Glutamatergic neuron (in vitro differentiated cells): ENCODE data around the gene SFMBT2. TPM values are rescaled to one million over a fixed set of nuclear protein-coding genes. Genes with fewer than 3 reads are reported as not detected.

Experiments
- DNase-seq: peaks from one replicate; pipeline ENCODE4 v3.0.0; 2022
- H3K27ac Mint-ChIP-seq: one replicate; pipeline ENCODE4 v1.8.0; 2020; ENCODE audit warnings: mild to moderate bottlenecking, mixed read lengths, inconsistent platforms; ENCODE audit not compliant: unreplicated experiment
- H3K27me3 Mint-ChIP-seq: one replicate; pipeline ENCODE4 v1.8.0; 2020; ENCODE audit warnings: mild to moderate bottlenecking, moderate library complexity, mixed read lengths, inconsistent platforms; ENCODE audit not compliant: unreplicated experiment
- H3K36me3 Mint-ChIP-seq: one replicate; pipeline ENCODE4 v1.8.0; 2020; ENCODE audit warnings: mild to moderate bottlenecking, mixed read lengths, inconsistent platforms; ENCODE audit not compliant: unreplicated experiment
- H3K4me1 Mint-ChIP-seq: one replicate; pipeline ENCODE4 v1.8.0; 2020; ENCODE audit warnings: mild to moderate bottlenecking, low read depth, mixed read lengths, inconsistent platforms; ENCODE audit not compliant: unreplicated experiment
- H3K4me3 Mint-ChIP-seq: one replicate; pipeline ENCODE4 v1.8.0; 2020; ENCODE audit warnings: mild to moderate bottlenecking, mixed read lengths, inconsistent platforms; ENCODE audit not compliant: unreplicated experiment
- H3K9me3 Mint-ChIP-seq: one replicate; pipeline ENCODE4 v1.8.0; 2020; ENCODE audit warnings: mild to moderate bottlenecking, moderate library complexity, mixed read lengths, inconsistent platforms; ENCODE audit not compliant: unreplicated experiment
- CTCF ChIP-seq: fragments of 200-600 bp; sonication (generic); IDR thresholded peaks from one replicate; pipeline ENCODE4 v1.5.0; 2021; ENCODE audit not compliant: partially characterized antibody, unreplicated experiment
- total RNA-seq: library from RNA; stranded (reverse); fragmentation: NEBNext Ultra II Directional; extraction: Animal tissue kit (Norgen Biotek cat#: 25700); gene quantifications from one replicate; pipeline ENCODE4 v1.2.1, GENCODE V29; 2021; ENCODE audit not compliant: unreplicated experiment

Gene SFMBT2
- total RNA-seq, 1 donor from 2014 or later: 9.1 TPM

GRCh38 chr10:7251696-7252465 lies 159.0 kb downstream of the SFMBT2 start:
- no peak for DNase-seq
- Mint-ChIP-seq H3K27ac (no peak overlapping the region), H3K4me3 (peak overlapping the region; percentile 1), H3K4me1 (peaks cover 22% of the 10 kb centered on the region), H3K36me3 (no peaks in the 10 kb centered on the region), H3K9me3 (peaks cover 1% of the 10 kb centered on the region), H3K27me3 (peaks cover 4% of the 10 kb centered on the region)
- TF ChIP-seq CTCF: no peak

- peaks cover 1% of the 10 kb centered on the region for H3K9me3 Mint-ChIP-seq
- no peak for DNase-seq
- H3K4me3 Mint-ChIP-seq: no peak overlapping the region
- no peaks in the 10 kb centered on the region for H3K36me3 Mint-ChIP-seq
- peaks cover 26% of the 10 kb centered on the region for H3K4me1 Mint-ChIP-seq
- no peak overlapping the region for H3K27ac Mint-ChIP-seq
- H3K27me3 Mint-ChIP-seq: peaks cover 7% of the 10 kb centered on the region
- TF ChIP-seq CTCF: no peak
Measured at GRCh38 chr10:7250236-7250635, 160.6 kb downstream of the SFMBT2 start.

- TF ChIP-seq CTCF: no peak
- peaks cover 7% of the 10 kb centered on the region for H3K27me3 Mint-ChIP-seq
- H3K4me3 Mint-ChIP-seq: no peak overlapping the region
- DNase-seq: no peak
- peak overlapping the region; percentile 89 for H3K27ac Mint-ChIP-seq
- H3K4me1 Mint-ChIP-seq: peaks cover 39% of the 10 kb centered on the region
- no peaks in the 10 kb centered on the region for H3K36me3 Mint-ChIP-seq
- peaks cover under 1% of the 10 kb centered on the region for H3K9me3 Mint-ChIP-seq
Measured at GRCh38 chr10:7248585-7249164, 162.2 kb downstream of the SFMBT2 start.

- no peak overlapping the region for H3K4me3 Mint-ChIP-seq
- no peak for DNase-seq
- no peaks in the 10 kb centered on the region for H3K9me3 Mint-ChIP-seq
- H3K27ac Mint-ChIP-seq: peak overlapping the region; percentile 89
- TF ChIP-seq CTCF: no peak
- H3K36me3 Mint-ChIP-seq: no peaks in the 10 kb centered on the region
- peaks cover 5% of the 10 kb centered on the region for H3K27me3 Mint-ChIP-seq
- peaks cover 39% of the 10 kb centered on the region for H3K4me1 Mint-ChIP-seq
Measured at GRCh38 chr10:7248148-7248547, 162.7 kb downstream of the SFMBT2 start.

GRCh38 chr10:7245505-7245904 lies 165.3 kb downstream of the SFMBT2 start:
- H3K4me3 Mint-ChIP-seq: peak overlapping the region; percentile 14
- no peak for TF ChIP-seq CTCF
- peaks cover 7% of the 10 kb centered on the region for H3K36me3 Mint-ChIP-seq
- peaks cover 33% of the 10 kb centered on the region for H3K4me1 Mint-ChIP-seq
- DNase-seq: no peak
- peaks cover 5% of the 10 kb centered on the region for H3K27me3 Mint-ChIP-seq
- peak overlapping the region; percentile 97 for H3K27ac Mint-ChIP-seq
- H3K9me3 Mint-ChIP-seq: peaks cover 4% of the 10 kb centered on the region
